Calu3 (cell line): ENCODE data around the gene DR1. TPM values are rescaled to one million over a fixed set of nuclear protein-coding genes. Genes with fewer than 3 reads are reported as not detected.
"Not testable (repeated sequence)": the region's sequence is repeated elsewhere in the genome, so short reads cannot be mapped to it uniquely, and the experiment has no call there.

ENCODE experiments used
- BruUV-seq: library from RNA; stranded (reverse); fragments of 400-500 nt; replicated peaks from 2 replicates; lab custom pipeline; 2021; lab: Mats Ljungman, UMichigan
- CTCF ChIA-PET: fragments of 300-600 bp; sonication (Branson Sonifier 250); formaldehyde crosslinking; loops from one replicate; lab custom pipeline; 2022; ENCODE audit warnings: antibody characterized with exemption; lab: Charles Lee
- DNase-seq: peaks from one replicate; pipeline ENCODE4 v3.0.0; 2022
- H3K27ac Mint-ChIP-seq: one replicate; pipeline ENCODE4 v1.8.0; 2022; ENCODE audit warnings: mixed read lengths; ENCODE audit not compliant: unreplicated experiment
- H3K27me3 Mint-ChIP-seq: one replicate; pipeline ENCODE4 v1.8.0; 2022; ENCODE audit warnings: mixed read lengths; ENCODE audit not compliant: unreplicated experiment
- H3K36me3 Mint-ChIP-seq: one replicate; pipeline ENCODE4 v1.8.0; 2022; ENCODE audit warnings: mild to moderate bottlenecking, moderate library complexity, mixed read lengths; ENCODE audit not compliant: insufficient read depth, unreplicated experiment
- H3K4me1 Mint-ChIP-seq: one replicate; pipeline ENCODE4 v1.8.0; 2022; ENCODE audit warnings: mild to moderate bottlenecking, low read depth, mixed read lengths; ENCODE audit not compliant: unreplicated experiment
- H3K4me3 Mint-ChIP-seq: one replicate; pipeline ENCODE4 v1.8.0; 2022; ENCODE audit warnings: mild to moderate bottlenecking, low read depth, moderate library complexity, mixed read lengths; ENCODE audit not compliant: unreplicated experiment
- H3K9me3 Mint-ChIP-seq: one replicate; pipeline ENCODE4 v1.8.0; 2022; ENCODE audit warnings: low read depth, mixed read lengths; ENCODE audit not compliant: unreplicated experiment
- CTCF ChIP-seq: fragments of 200-600 bp; IDR thresholded peaks from one replicate; pipeline ENCODE4 v1.8.0; 2022; ENCODE audit warnings: antibody characterized with exemption; ENCODE audit not compliant: unreplicated experiment
- intact Hi-C: fragments of 100-400 bp; cut with micrococcal nuclease; formaldehyde crosslinking; loops from one replicate; pipeline ENCODE4 v1.10.0; 2022; ENCODE audit not compliant: unreplicated experiment
- total RNA-seq: library from RNA; stranded (reverse); gene quantifications from 2 replicates; pipeline ENCODE4 v1.2.3, GENCODE V29; 2022

DR1 gene
- total RNA-seq, 1 experiment from 2014 or later: 51.1 TPM

- CTCF ChIA-PET: no interaction called here
- TF ChIP-seq CTCF: no peak
- Mint-ChIP-seq H3K4me1 (peaks cover 8% of the 10 kb centered on the region), H3K27ac (no peak overlapping the region), H3K27me3 (no peaks in the 10 kb centered on the region), H3K36me3 (peaks cover 11% of the 10 kb centered on the region), H3K9me3 (no peaks in the 10 kb centered on the region), H3K4me3 (no peak overlapping the region)
- BruUV-seq: no TSS peak
- intact Hi-C loops: no loop called here
- DNase-seq: no peak
Observed at GRCh38 chr1:93365813-93366212, 20.1 kb downstream of the DR1 start.

GRCh38 chr1:93369734-93370133, 24.0 kb downstream of the DR1 start:
- no peak overlapping the region for H3K4me3 Mint-ChIP-seq
- peaks cover 4% of the 10 kb centered on the region for H3K36me3 Mint-ChIP-seq
- no TSS peak for BruUV-seq
- intact Hi-C loops: no loop called here
- no peak for TF ChIP-seq CTCF
- H3K9me3 Mint-ChIP-seq: no peaks in the 10 kb centered on the region
- no peak for DNase-seq
- CTCF ChIA-PET: no interaction called here
- no peak overlapping the region for H3K27ac Mint-ChIP-seq
- H3K4me1 Mint-ChIP-seq: no peaks in the 10 kb centered on the region
- H3K27me3 Mint-ChIP-seq: no peaks in the 10 kb centered on the region

- TF ChIP-seq CTCF: no peak
- DNase-seq: no peak
- peaks cover 12% of the 10 kb centered on the region for H3K9me3 Mint-ChIP-seq
- no TSS peak for BruUV-seq
- H3K27ac Mint-ChIP-seq: no peak overlapping the region
- intact Hi-C loops: no loop called here
- CTCF ChIA-PET: no interaction called here
- H3K4me3 Mint-ChIP-seq: no peak overlapping the region
- H3K27me3 Mint-ChIP-seq: no peaks in the 10 kb centered on the region
- H3K36me3 Mint-ChIP-seq: no peaks in the 10 kb centered on the region
- H3K4me1 Mint-ChIP-seq: no peaks in the 10 kb centered on the region
Observed at GRCh38 chr1:93374334-93375106, 28.8 kb downstream of the DR1 start.

GRCh38 chr1:93384656-93385055, 38.9 kb downstream of the DR1 start:
- no peak for TF ChIP-seq CTCF
- CTCF ChIA-PET: no interaction called here
- Mint-ChIP-seq H3K27ac (no peak overlapping the region), H3K4me1 (no peaks in the 10 kb centered on the region), H3K9me3 (no peaks in the 10 kb centered on the region), H3K36me3 (no peaks in the 10 kb centered on the region), H3K27me3 (no peaks in the 10 kb centered on the region), H3K4me3 (no peak overlapping the region)
- no peak for DNase-seq
- no TSS peak for BruUV-seq
- intact Hi-C loops: no loop called here

GRCh38 chr1:93386268-93386667, 40.6 kb downstream of the DR1 start:
- H3K4me3 Mint-ChIP-seq, H3K27ac Mint-ChIP-seq, H3K4me1 Mint-ChIP-seq, H3K9me3 Mint-ChIP-seq, BruUV-seq, H3K27me3 Mint-ChIP-seq, DNase-seq, H3K36me3 Mint-ChIP-seq, intact Hi-C loops: not testable (repeated sequence)
- CTCF ChIA-PET: interaction anchor here (0.7 kb wide), 1 partner anchor 246 kb away, joined by 3 read pairs; no protein-coding TSS in a partner anchor
